GM21367 (cell line): ENCODE data around the gene DXO.
A peak's percentile ranks its signal among the peaks of the same experiment; 100 is the strongest.
"Not testable (repeated sequence)": the region's sequence is repeated elsewhere in the genome, so short reads cannot be mapped to it uniquely, and the experiment has no call there.

Source experiments
- ATAC-seq: cut with Tn5 transposase; IDR thresholded peaks from one replicate; pipeline ENCODE4 v1.9.1; 2021; ENCODE audit not compliant: unreplicated experiment

Gene DXO

GRCh38 chr6:31971993-31972708 is at the start of gene DXO:
TSS of gene DXO (minus strand) at chr6:31972138. CDS start at chr6:31971675, 463 bp downstream.
- peak; percentile 68 for ATAC-seq

GRCh38 chr6:32014547-32014946 is 42.6 kb upstream of the DXO start, which contains the start of gene C4B:
TSS of gene C4B (plus strand) at chr6:32014795. CDS start at chr6:32014846, 51 bp downstream.
- not testable (repeated sequence) for ATAC-seq

- ATAC-seq = not testable (repeated sequence)
Measured at GRCh38 chr6:32013738-32014137, 41.8 kb upstream of the DXO start.

- ATAC-seq = not testable (repeated sequence)
Measured at GRCh38 chr6:32012941-32013617, 41.1 kb upstream of the DXO start.

- ATAC-seq = not testable (repeated sequence)
Measured at GRCh38 chr6:32010856-32011530, 39.1 kb upstream of the DXO start.

- not testable (repeated sequence) for ATAC-seq
Measured at GRCh38 chr6:32009537-32009936, 37.6 kb upstream of the DXO start.

- ATAC-seq = not testable (repeated sequence)
Measured at GRCh38 chr6:32008616-32009015, 36.7 kb upstream of the DXO start.

- ATAC-seq = not testable (repeated sequence)
Measured at GRCh38 chr6:32008037-32008436, 36.1 kb upstream of the DXO start.

GRCh38 chr6:32007086-32007485 is 35.1 kb upstream of the DXO start:
- ATAC-seq = not testable (repeated sequence)

- not testable (repeated sequence) for ATAC-seq
Measured at GRCh38 chr6:32005991-32006529, 34.1 kb upstream of the DXO start.

GRCh38 chr6:32005538-32005880 is 33.6 kb upstream of the DXO start:
- ATAC-seq = not testable (repeated sequence)

- ATAC-seq = not testable (repeated sequence)
Measured at GRCh38 chr6:32004864-32005537, 33.1 kb upstream of the DXO start.

- not testable (repeated sequence) for ATAC-seq
Measured at GRCh38 chr6:32004393-32004792, 32.5 kb upstream of the DXO start.

- not testable (repeated sequence) for ATAC-seq
Measured at GRCh38 chr6:32003301-32003700, 31.4 kb upstream of the DXO start.

- ATAC-seq = not testable (repeated sequence)
Measured at GRCh38 chr6:32002546-32003268, 30.8 kb upstream of the DXO start.

- ATAC-seq = not testable (repeated sequence)
Measured at GRCh38 chr6:31996385-31996784, 24.4 kb upstream of the DXO start.

- ATAC-seq = not testable (repeated sequence)
Measured at GRCh38 chr6:31994421-31994820, 22.5 kb upstream of the DXO start.

- not testable (repeated sequence) for ATAC-seq
Measured at GRCh38 chr6:31989363-31989762, 17.4 kb upstream of the DXO start.

GRCh38 chr6:31981744-31982143 is 9.8 kb upstream of the DXO start, which contains the start of gene C4A:
TSS of gene C4A (plus strand) at chr6:31982057. CDS start at chr6:31982108, 51 bp downstream.
- not testable (repeated sequence) for ATAC-seq

GRCh38 chr6:31980998-31981397 is 9.1 kb upstream of the DXO start:
- not testable (repeated sequence) for ATAC-seq
